HepG2 (cell line): Measurements from ENCODE around the gene AGFG1. TPM values are rescaled to one million over a fixed set of nuclear protein-coding genes. Genes with fewer than 3 reads are reported as not detected.

Source experiments
- AGO1 ChIP-seq: fragments of 200-400 bp; formaldehyde crosslinking; IDR thresholded peaks from 2 replicates; pipeline ENCODE4 v1.6.1; 2017; ENCODE audit warnings: mild to moderate bottlenecking, low read depth, low read length, moderate library complexity; ENCODE audit not compliant: poor library complexity, severe bottlenecking
- CEBPB ChIP-seq: IDR thresholded peaks from 2 replicates; pipeline ENCODE4 v1.6.1; 2011; ENCODE audit warnings: low read depth, low read length, improper control_type of control experiment, borderline replicate concordance
- ELF3 ChIP-seq: IDR thresholded peaks from 2 replicates; pipeline ENCODE4 v1.6.1; 2016; ENCODE audit warnings: missing genetic modification reagents, missing compliant biosample characterization
- ESRRA ChIP-seq: sonication (generic); formaldehyde crosslinking; IDR thresholded peaks from 2 replicates; pipeline ENCODE4 v1.5.1; 2020; ENCODE audit warnings: mild to moderate bottlenecking, low read depth, missing genetic modification reagents
- HMG20A ChIP-seq: IDR thresholded peaks from 2 replicates; pipeline ENCODE4 v1.6.1; 2016; ENCODE audit warnings: borderline replicate concordance
- KLF16 ChIP-seq, 2 experiments: sonication (generic) in 1 of 2; formaldehyde crosslinking in 1 of 2; IDR thresholded peaks; 2 replicates each; pipeline versions ENCODE4 v1.6.1 to v1.8.0; 2016 to 2023; ENCODE audit warnings: missing genetic modification reagents in 2 of 2, missing compliant biosample characterization in 1 of 2
- SALL1 ChIP-seq: sonication (generic); formaldehyde crosslinking; IDR thresholded peaks from 2 replicates; pipeline ENCODE4 v1.8.0; 2022; ENCODE audit warnings: mild to moderate bottlenecking, missing genetic modification reagents
- SMC3 ChIP-seq: IDR thresholded peaks from 2 replicates; pipeline ENCODE4 v1.6.1; 2011; ENCODE audit warnings: low read length, improper control_type of control experiment
- TFE3 ChIP-seq: IDR thresholded peaks from 2 replicates; pipeline ENCODE4 v1.6.1; 2016
- ZBTB46 ChIP-seq: sonication (generic); formaldehyde crosslinking; IDR thresholded peaks from 2 replicates; pipeline ENCODE4 v1.4.0; 2020; ENCODE audit warnings: mild to moderate bottlenecking, missing genetic modification reagents, borderline replicate concordance
- ZFP91 ChIP-seq: sonication (generic); formaldehyde crosslinking; IDR thresholded peaks from 2 replicates; pipeline ENCODE4 v1.9.0; 2022; ENCODE audit warnings: missing genetic modification reagents, mild to moderate bottlenecking, borderline replicate concordance
- ZNF101 ChIP-seq: sonication (generic); formaldehyde crosslinking; IDR thresholded peaks from 2 replicates; pipeline ENCODE4 v1.4.0; 2020; ENCODE audit warnings: mild to moderate bottlenecking, low read depth, missing genetic modification reagents, borderline replicate concordance
- ZNF142 ChIP-seq: sonication (generic); formaldehyde crosslinking; IDR thresholded peaks from 2 replicates; pipeline ENCODE4 v1.4.0; 2020; ENCODE audit warnings: missing genetic modification reagents
- ZNF235 ChIP-seq: sonication (generic); formaldehyde crosslinking; IDR thresholded peaks from 2 replicates; pipeline ENCODE4 v1.8.1; 2023; ENCODE audit warnings: mild to moderate bottlenecking, missing genetic modification reagents, borderline replicate concordance
- ZNF589 ChIP-seq: sonication (generic); formaldehyde crosslinking; conservative IDR thresholded peaks from 2 replicates; pipeline ENCODE4 v1.8.0; 2022; ENCODE audit warnings: mild to moderate bottlenecking, moderate library complexity, missing genetic modification reagents
- ZNF639 ChIP-seq: conservative IDR thresholded peaks from 2 replicates; pipeline ENCODE4 v1.6.1; 2018; ENCODE audit warnings: missing genetic modification reagents
- ZNF782 ChIP-seq: sonication (generic); formaldehyde crosslinking; IDR thresholded peaks from 2 replicates; pipeline ENCODE4 v1.4.0; 2020; ENCODE audit warnings: missing genetic modification reagents, mild to moderate bottlenecking, borderline replicate concordance
- polyA plus RNA-seq, 8 experiments: library from polyadenylated mRNA; depleted of rRNA in 3 of 8; stranded (reverse) in 7 of 8; unstranded in 1 of 8; fragments of >200 nt; fragmentation: Illumina TruSeq in 4 of 8; extraction: Trizol in 4 of 8; gene quantifications; 2 replicates each; pipeline versions ENCODE4 v1.2.1 to v1.2.3, GENCODE V29; 2011 to 2016; ENCODE audit warnings: low read depth in 4 of 8, missing spikeins in 1 of 8, mixed read lengths in 1 of 8; ENCODE audit not compliant: insufficient read depth in 1 of 8
- total RNA-seq, 5 experiments: library from RNA; depleted of rRNA; stranded (reverse); fragments of >200 nt; fragmentation: Illumina TruSeq; extraction: Trizol; gene quantifications; 2 replicates each; pipeline ENCODE4 v1.2.3, GENCODE V29; 2016; ENCODE audit warnings: low read depth in 1 of 5

The AGFG1 gene
- total and polyA plus RNA-seq, 2 of the 13 experiments (the other 11 are each of a cell fraction or from before 2014, with no cell fraction given) = 145 to 168 TPM

- no peak for TF ChIP-seq SMC3
- no peak for TF ChIP-seq AGO1
- peak in 1 of 2 experiments; percentile 65; a peak in 2 of 4 replicates for TF ChIP-seq KLF16 (CRISPR knock-in tag; IDR thresholded peaks at IDR 0.05)
- no peak for TF ChIP-seq ZNF235 (CRISPR knock-in tag)
- TF ChIP-seq ZNF589 (CRISPR knock-in tag) = no peak
- 0 out of 2 replicates have a peak, but pooled peaks have one; percentile 22 for TF ChIP-seq ZNF639 (CRISPR knock-in tag)
- no peak for TF ChIP-seq ZFP91 (CRISPR knock-in tag)
- TF ChIP-seq TFE3 (CRISPR knock-in tag) = no peak
- no peak for TF ChIP-seq ZNF782
- TF ChIP-seq CEBPB = no peak
- TF ChIP-seq HMG20A (CRISPR knock-in tag) = peak; percentile 92
- TF ChIP-seq ESRRA (CRISPR knock-in tag) = peak; percentile 67; the same call in 1 of the 2 replicates
- TF ChIP-seq SALL1 (CRISPR knock-in tag) = peak; percentile 91
- no peak for TF ChIP-seq ZNF101 (CRISPR knock-in tag)
- TF ChIP-seq ZNF142 (CRISPR knock-in tag) = no peak
- TF ChIP-seq ELF3 (CRISPR knock-in tag) = no peak
- TF ChIP-seq ZBTB46 (CRISPR knock-in tag) = no peak
Observed at GRCh38 chr2:227454323-227454860, 17.6 kb upstream of the AGFG1 start (continued).
